ENCODE data around the gene DPM2.
A peak's percentile ranks its signal among the peaks of the same experiment; 100 is the strongest.

Gene DPM2

DNA sequence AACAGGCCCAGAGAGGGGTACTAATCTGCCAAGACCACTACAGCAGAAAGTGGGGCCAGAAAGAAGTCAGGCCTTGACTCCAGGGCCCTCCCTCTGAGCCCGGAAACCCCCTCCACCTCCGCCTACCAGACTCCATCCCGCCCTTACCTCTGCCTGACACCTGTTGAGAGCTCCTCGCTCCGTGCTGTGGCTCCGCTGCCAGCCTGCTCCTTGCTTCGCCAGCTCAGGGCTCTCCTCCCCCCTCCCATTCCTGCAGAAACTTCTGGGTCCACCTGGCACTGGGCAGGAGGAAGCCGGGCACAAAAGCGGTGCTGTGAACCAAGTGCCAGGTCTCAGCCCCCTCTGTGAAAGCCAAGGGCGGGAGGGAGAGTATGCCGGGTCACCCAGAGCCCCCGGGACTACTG is 31.9 kb downstream of the DPM2 start:
- H3K4me3 ChIP-seq (ENCODE audit: low read length), result no peak overlapping the region
- H3K4me2 ChIP-seq (ENCODE audit: low read length), result peak overlapping the region; percentile 53
- peaks cover 22% of the 10 kb centered on the region for H4K20me1 ChIP-seq (ENCODE audit: insufficient read depth, low read length)
- H2AFZ ChIP-seq (ENCODE audit: low read depth, low read length), result no peak overlapping the region
- peak overlapping the region; percentile 12 for H3K9ac ChIP-seq (ENCODE audit: low read length)
- H3K27ac ChIP-seq (ENCODE audit: low read length), result peak overlapping the region; percentile 78
- peaks cover 82% of the 10 kb centered on the region for H3K4me1 ChIP-seq (ENCODE audit: low read length)
- peaks cover 29% of the 10 kb centered on the region for H3K79me2 ChIP-seq (ENCODE audit: low read length)
- H3K27me3 ChIP-seq (ENCODE audit: low read depth, low read length), result no peaks in the 10 kb centered on the region
- TF ChIP-seq EZH2phosphoT487 (IDR thresholded peaks at IDR 0.05; ENCODE audit: low read depth), result no peak
- TF ChIP-seq, protein P1, sequence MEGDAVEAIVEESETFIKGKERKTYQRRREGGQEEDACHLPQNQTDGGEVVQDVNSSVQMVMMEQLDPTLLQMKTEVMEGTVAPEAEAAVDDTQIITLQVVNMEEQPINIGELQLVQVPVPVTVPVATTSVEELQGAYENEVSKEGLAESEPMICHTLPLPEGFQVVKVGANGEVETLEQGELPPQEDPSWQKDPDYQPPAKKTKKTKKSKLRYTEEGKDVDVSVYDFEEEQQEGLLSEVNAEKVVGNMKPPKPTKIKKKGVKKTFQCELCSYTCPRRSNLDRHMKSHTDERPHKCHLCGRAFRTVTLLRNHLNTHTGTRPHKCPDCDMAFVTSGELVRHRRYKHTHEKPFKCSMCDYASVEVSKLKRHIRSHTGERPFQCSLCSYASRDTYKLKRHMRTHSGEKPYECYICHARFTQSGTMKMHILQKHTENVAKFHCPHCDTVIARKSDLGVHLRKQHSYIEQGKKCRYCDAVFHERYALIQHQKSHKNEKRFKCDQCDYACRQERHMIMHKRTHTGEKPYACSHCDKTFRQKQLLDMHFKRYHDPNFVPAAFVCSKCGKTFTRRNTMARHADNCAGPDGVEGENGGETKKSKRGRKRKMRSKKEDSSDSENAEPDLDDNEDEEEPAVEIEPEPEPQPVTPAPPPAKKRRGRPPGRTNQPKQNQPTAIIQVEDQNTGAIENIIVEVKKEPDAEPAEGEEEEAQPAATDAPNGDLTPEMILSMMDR (IDR thresholded peaks at IDR 0.05; ENCODE audit: low read depth, low read length), result no peak
- peaks cover 35% of the 10 kb centered on the region for H3K36me3 ChIP-seq (replicated peaks; ENCODE audit: low read depth, low read length)
- H3K9me3 ChIP-seq (ENCODE audit: insufficient read depth, low read length), result no peaks in the 10 kb centered on the region

DNA sequence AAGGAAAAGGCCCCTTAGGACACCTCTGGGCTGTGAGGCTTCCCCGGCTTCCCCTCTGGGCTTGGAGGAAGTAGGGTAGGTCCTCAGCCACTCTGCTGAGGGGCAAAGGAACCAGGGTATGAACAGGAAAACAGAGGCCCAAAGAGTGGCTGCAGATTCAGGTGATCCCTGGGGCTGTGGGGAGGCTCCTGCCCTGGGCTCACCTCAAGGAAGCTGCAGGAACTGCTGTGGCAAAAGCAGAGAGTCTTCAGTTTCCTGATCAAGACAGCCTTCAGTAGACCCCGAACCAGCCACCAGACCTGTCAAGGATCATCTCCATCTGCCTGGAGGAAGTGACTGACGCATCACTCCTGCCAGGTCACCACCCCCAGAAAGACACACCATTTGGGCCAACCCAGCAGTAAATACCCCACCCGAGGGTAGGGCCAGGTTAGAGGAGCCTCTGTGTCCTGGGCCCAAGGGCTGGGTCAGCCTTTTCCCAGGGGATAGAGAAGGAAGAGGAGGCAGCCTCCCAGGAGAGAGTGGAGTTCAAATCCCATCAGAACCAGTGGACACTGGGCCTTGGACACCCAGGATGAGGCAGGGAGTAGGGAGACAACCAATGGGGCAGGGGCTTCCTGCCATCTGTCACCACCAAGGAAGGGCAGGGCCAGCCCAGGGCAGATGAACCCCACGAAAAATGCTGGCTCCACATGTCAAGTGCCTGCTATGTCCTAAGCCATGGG is 32.5 kb downstream of the DPM2 start:
- Histone ChIP-seq H4K20me1 (ENCODE audit: insufficient read depth, low read length) (peaks cover 21% of the 10 kb centered on the region), H3K9me3 (ENCODE audit: insufficient read depth, low read length) (no peaks in the 10 kb centered on the region), H3K27me3 (ENCODE audit: low read depth, low read length) (no peaks in the 10 kb centered on the region), H3K4me3 (ENCODE audit: low read length) (no peak overlapping the region), H3K4me1 (ENCODE audit: low read length) (peaks cover 78% of the 10 kb centered on the region), H3K36me3 (replicated peaks; ENCODE audit: low read depth, low read length) (peaks cover 29% of the 10 kb centered on the region), H2AFZ (ENCODE audit: low read depth, low read length) (no peak overlapping the region), H3K27ac (ENCODE audit: low read length) (peak overlapping the region; percentile 78), H3K79me2 (ENCODE audit: low read length) (peaks cover 23% of the 10 kb centered on the region), H3K4me2 (ENCODE audit: low read length) (peak overlapping the region; percentile 53), H3K9ac (ENCODE audit: low read length) (peak overlapping the region; percentile 12; the same call in 1 of the 2 replicates)
- TF ChIP-seq, protein P1 (IDR thresholded peaks at IDR 0.05; ENCODE audit: low read depth, low read length), result no peak
- no peak for TF ChIP-seq EZH2phosphoT487 (IDR thresholded peaks at IDR 0.05; ENCODE audit: low read depth)

DNA sequence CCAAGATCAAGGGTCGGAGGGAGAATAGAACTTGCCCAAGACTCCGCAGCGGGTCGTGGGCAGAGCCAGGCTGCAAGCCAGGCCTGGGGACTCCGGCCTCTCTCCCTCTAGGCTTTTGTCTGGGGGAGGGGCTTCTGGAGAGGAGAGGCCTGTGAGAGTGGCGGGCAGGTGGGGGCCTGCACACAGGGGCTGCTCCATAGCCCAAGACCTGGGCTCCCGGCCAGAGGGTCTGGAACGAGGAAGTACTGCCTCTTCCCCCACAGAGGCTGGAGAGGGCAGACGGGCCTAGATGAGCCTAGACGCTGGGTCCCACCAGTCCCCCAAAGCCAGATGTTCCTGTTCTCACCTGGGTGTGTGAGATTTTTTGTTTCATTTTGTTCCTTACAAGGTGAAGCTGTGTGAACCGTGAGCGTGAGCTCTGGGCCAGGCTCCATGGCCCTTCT is 33.1 kb downstream of the DPM2 start:
- Histone ChIP-seq H2AFZ (ENCODE audit: low read depth, low read length) (no peak overlapping the region), H3K4me1 (ENCODE audit: low read length) (peaks cover 77% of the 10 kb centered on the region), H3K27ac (ENCODE audit: low read length) (peak overlapping the region; percentile 78), H3K9me3 (ENCODE audit: insufficient read depth, low read length) (no peaks in the 10 kb centered on the region), H3K9ac (ENCODE audit: low read length) (no peak overlapping the region), H3K27me3 (ENCODE audit: low read depth, low read length) (no peaks in the 10 kb centered on the region), H3K4me3 (ENCODE audit: low read length) (no peak overlapping the region), H3K4me2 (ENCODE audit: low read length) (no peak overlapping the region), H4K20me1 (ENCODE audit: insufficient read depth, low read length) (peaks cover 16% of the 10 kb centered on the region), H3K79me2 (ENCODE audit: low read length) (peaks cover 17% of the 10 kb centered on the region), H3K36me3 (replicated peaks; ENCODE audit: low read depth, low read length) (peaks cover 23% of the 10 kb centered on the region)
- no peak for TF ChIP-seq EZH2phosphoT487 (IDR thresholded peaks at IDR 0.05; ENCODE audit: low read depth)
- TF ChIP-seq, protein P1 (IDR thresholded peaks at IDR 0.05; ENCODE audit: low read depth, low read length), result no peak

DNA sequence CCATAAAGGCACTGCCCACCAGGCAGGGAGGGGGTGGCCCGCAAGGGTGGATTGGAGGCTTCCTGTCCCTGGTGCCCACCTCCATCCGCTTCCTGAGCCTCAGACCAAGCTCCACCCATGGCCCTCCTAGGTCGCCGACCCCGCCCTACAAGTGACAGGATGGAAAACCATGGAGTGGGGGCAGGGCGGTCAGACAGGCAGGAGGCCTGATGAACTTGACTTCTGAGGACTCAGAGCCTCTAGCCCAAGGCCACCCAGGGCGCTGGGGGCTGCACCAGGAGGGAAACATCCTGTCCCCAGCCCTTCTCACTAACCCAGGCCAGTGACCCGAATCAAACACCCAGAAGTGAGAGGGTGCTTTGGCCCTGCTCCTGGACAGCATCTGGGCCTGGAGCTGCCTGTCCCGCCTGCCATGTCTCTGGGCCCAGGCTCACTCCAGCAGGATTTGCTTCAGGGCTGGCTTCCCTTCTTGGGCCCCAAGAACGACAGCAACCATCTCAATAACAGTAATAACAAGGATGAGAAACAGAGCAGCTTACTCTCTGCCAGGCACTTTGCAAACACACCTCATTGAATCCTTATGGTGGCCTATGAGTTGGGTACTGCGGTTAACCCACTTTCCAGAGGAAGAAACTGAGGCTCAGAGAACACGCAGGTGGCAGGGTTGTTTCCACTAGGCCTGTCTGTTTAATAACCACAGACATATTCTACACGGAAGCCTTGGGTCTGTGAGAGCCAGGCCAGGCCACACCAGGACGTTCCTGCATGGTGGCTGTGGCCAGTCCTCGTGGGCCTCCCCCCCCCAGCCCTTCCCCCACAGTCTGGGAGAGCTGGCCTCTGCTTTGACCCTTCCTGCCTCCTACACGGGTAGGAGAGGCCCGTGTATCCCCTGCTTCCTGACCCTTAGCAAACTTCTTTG is 33.8 kb downstream of the DPM2 start:
- Histone ChIP-seq H2AFZ (ENCODE audit: low read depth, low read length) (no peak overlapping the region), H3K36me3 (replicated peaks; ENCODE audit: low read depth, low read length) (peaks cover 21% of the 10 kb centered on the region), H3K27ac (ENCODE audit: low read length) (peak overlapping the region; percentile 60), H3K27me3 (ENCODE audit: low read depth, low read length) (no peaks in the 10 kb centered on the region), H3K4me1 (ENCODE audit: low read length) (peaks cover 76% of the 10 kb centered on the region), H3K79me2 (ENCODE audit: low read length) (peaks cover 17% of the 10 kb centered on the region), H3K4me2 (ENCODE audit: low read length) (peak overlapping the region; percentile 14; the same call in 1 of the 2 replicates), H3K9me3 (ENCODE audit: insufficient read depth, low read length) (no peaks in the 10 kb centered on the region), H3K9ac (ENCODE audit: low read length) (no peak overlapping the region), H4K20me1 (ENCODE audit: insufficient read depth, low read length) (peaks cover 14% of the 10 kb centered on the region; the same call in 1 of the 2 replicates), H3K4me3 (ENCODE audit: low read length) (no peak overlapping the region)
- TF ChIP-seq, protein P1 (IDR thresholded peaks at IDR 0.05; ENCODE audit: low read depth, low read length), result no peak
- no peak for TF ChIP-seq EZH2phosphoT487 (IDR thresholded peaks at IDR 0.05; ENCODE audit: low read depth)

All from OCI-LY3 (cell line).